Measurements from ENCODE around the gene HOXB5.

Gene HOXB5

GRCh38 chr17:48596735-48597527 lies 3.4 kb upstream of the HOXB5 start:
- H3K4me1 Mint-ChIP-seq (ENCODE audit: low read depth) = peaks cover 46% of the 10 kb centered on the region

DNA sequence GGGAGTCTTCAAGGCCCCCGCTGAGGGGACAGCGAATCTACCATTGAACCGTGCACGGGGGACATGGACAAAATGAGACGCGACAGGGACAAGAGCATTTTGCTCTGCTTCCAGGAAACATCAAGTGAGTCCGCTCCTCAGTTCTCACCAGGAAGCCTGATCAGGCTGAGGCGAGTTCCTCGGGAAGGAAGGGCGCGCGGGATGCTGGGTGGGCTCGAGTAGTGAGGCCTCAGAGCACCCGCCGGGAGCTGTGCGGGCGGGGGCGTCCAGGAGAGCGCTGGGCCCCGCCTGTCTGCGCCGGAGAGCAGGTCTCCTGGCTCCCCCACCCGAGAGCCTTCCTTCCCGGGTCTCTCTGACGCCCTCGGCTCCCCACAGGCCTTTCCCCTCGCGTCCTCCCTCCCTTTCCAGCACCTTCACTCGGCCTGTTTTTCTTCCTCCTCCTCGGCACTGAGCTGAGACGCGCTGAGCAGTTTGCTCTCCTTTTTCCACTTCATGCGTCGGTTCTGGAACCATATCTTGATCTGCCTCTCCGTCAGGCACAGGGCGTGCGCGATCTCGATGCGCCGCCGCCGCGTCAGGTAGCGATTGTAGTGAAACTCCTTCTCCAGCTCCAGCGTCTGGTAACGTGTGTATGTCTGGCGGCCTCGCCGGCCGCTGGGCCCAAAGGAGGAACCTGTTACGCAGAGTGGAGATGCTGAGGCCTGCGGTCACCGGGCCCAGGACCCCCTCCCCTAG lies 2.6 kb upstream of the HOXB5 start:
- Mint-ChIP-seq H3K36me3 (ENCODE audit: low read depth) (peaks cover 2% of the 10 kb centered on the region), H3K27ac (peak overlapping the region; percentile 33), H3K4me3 (peak overlapping the region; percentile 83), H3K4me1 (ENCODE audit: low read depth) (peaks cover 44% of the 10 kb centered on the region), H3K27me3 (ENCODE audit: low read depth) (peaks cover 92% of the 10 kb centered on the region), H3K9me3 (no peaks in the 10 kb centered on the region)
- DNase-seq (ENCODE audit: low spot score) = peak; percentile 42

More at GRCh38 chr17:48596735-48597527, 3.4 kb upstream of the HOXB5 start:
- peak overlapping the region; percentile 83 for H3K4me3 Mint-ChIP-seq
- no peak for DNase-seq (ENCODE audit: low spot score)
- H3K27me3 Mint-ChIP-seq (ENCODE audit: low read depth) = peaks cover 92% of the 10 kb centered on the region
- H3K9me3 Mint-ChIP-seq = no peaks in the 10 kb centered on the region
- H3K36me3 Mint-ChIP-seq (ENCODE audit: low read depth) = peaks cover 2% of the 10 kb centered on the region
- H3K27ac Mint-ChIP-seq = peak overlapping the region; percentile 33

DNA sequence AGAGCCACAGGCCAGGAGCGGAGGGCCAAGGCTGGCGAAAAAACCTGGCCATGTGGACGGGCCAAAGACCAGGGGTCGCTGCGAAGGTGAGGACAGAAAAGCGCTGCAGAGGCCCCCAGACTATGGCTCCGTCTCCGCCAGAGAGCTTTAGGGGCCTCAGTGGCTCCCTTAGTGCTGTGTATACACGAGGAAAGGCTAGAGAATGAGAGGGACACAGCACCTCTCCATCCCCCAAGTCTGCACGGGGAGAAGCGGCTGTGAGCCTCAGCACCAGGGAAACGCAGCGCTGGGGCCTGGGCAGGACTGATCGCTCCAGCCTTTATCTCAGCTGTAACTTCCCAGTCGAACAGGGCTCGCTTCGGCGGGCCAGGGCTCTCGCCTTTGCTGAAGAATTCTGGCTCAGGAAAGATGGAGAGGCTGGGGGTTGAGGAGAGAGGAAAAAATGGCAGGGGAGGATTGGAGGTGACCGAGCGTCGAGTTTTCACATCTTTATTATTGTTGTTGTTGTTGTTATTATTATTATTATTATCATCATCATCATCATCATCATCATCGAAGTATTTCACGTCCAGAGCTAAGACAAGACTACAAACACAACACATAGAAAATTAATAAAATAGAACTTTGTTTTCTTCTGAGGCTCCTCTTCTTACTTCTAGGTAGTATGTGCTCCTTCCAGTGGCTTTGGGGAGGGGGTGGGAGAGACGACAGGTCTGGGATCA lies 1.9 kb upstream of the HOXB5 start:
- H3K4me3 Mint-ChIP-seq = peak overlapping the region; percentile 65
- peaks cover 2% of the 10 kb centered on the region for H3K36me3 Mint-ChIP-seq (ENCODE audit: low read depth)
- no peak for DNase-seq (ENCODE audit: low spot score)
- H3K9me3 Mint-ChIP-seq = no peaks in the 10 kb centered on the region
- H3K27me3 Mint-ChIP-seq (ENCODE audit: low read depth) = peaks cover 89% of the 10 kb centered on the region
- peaks cover 44% of the 10 kb centered on the region for H3K4me1 Mint-ChIP-seq (ENCODE audit: low read depth)
- no peak overlapping the region for H3K27ac Mint-ChIP-seq

GRCh38 chr17:48594538-48595277 lies 1.1 kb upstream of the HOXB5 start:
- peak overlapping the region; percentile 65 for H3K4me3 Mint-ChIP-seq
- H3K27ac Mint-ChIP-seq = no peak overlapping the region
- DNase-seq (ENCODE audit: low spot score) = no peak
- H3K36me3 Mint-ChIP-seq (ENCODE audit: low read depth) = peaks cover 2% of the 10 kb centered on the region
- H3K9me3 Mint-ChIP-seq = no peaks in the 10 kb centered on the region
- peaks cover 47% of the 10 kb centered on the region for H3K4me1 Mint-ChIP-seq (ENCODE audit: low read depth)
- peaks cover 89% of the 10 kb centered on the region for H3K27me3 Mint-ChIP-seq (ENCODE audit: low read depth)

DNA sequence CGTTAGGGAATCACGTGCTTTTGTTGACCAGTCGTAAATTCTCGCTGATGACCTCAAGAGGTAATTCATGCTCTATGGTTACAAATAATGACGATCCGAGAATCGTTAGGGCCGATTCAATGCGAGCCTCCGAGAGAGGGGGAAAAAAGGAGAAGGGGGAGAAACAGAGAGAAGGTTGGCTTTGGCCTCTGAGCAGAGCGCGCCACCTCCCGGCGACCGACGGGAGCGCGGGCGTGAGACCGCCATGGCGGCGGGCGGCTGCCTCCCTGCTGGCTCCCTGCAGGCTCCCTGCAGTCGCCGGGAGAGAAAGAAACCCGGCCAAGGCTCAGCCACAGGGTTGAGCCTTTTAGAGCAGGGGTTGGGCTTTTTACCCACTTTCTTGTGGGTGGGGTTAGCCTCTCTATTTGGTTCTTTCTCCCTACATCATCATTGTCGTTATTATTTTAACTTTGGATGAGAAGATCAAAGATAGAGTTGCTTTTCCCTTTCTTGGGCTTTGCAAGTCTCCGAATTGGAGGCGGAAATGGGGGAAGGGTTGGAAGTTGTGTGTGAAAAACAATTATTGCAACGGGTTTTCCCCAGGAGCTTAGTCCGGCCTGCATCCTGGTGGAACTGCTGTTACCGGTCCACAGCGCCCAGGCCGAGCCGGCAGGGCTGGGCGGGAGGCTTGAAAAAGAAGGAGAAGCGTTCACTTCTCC lies 410 bp upstream of the HOXB5 start:
- peak overlapping the region; percentile 83 for H3K4me3 Mint-ChIP-seq
- no peak overlapping the region for H3K27ac Mint-ChIP-seq
- H3K9me3 Mint-ChIP-seq = no peaks in the 10 kb centered on the region
- H3K36me3 Mint-ChIP-seq (ENCODE audit: low read depth) = peaks cover 2% of the 10 kb centered on the region
- peaks cover 89% of the 10 kb centered on the region for H3K27me3 Mint-ChIP-seq (ENCODE audit: low read depth)
- peaks cover 48% of the 10 kb centered on the region for H3K4me1 Mint-ChIP-seq (ENCODE audit: low read depth)
- DNase-seq (ENCODE audit: low spot score) = peak; percentile 78

DNA sequence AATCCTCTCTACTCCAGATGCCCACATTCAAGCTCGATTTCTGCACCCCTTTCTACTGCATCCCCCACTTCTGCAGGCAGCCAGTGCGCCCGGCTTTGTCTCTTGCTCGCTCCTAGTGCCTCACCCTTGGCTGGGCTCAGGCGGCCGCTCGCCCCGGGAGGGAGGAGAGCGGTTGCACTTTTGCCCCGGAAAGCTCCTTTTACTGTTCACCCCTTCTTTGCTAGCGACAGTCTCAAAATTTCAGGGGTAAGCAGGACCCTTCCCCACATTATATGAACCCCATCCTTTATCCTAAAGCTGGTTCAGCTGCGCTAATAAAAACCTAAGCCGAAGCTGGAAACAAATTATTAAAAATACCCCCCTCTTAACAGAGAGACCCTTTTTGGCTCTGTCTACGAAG lies 1.0 kb downstream of the HOXB5 start:
- DNase-seq (ENCODE audit: low spot score) = no peak
- Mint-ChIP-seq H3K9me3 (no peaks in the 10 kb centered on the region), H3K4me1 (ENCODE audit: low read depth) (peaks cover 41% of the 10 kb centered on the region), H3K27me3 (ENCODE audit: low read depth) (peaks cover 89% of the 10 kb centered on the region), H3K4me3 (peak overlapping the region; percentile 83), H3K27ac (no peak overlapping the region), H3K36me3 (ENCODE audit: low read depth) (peaks cover 2% of the 10 kb centered on the region)

- DNase-seq (ENCODE audit: low spot score) = no peak
- H3K4me1 Mint-ChIP-seq (ENCODE audit: low read depth) = peaks cover 41% of the 10 kb centered on the region
- no peak overlapping the region for H3K27ac Mint-ChIP-seq
- H3K4me3 Mint-ChIP-seq = peak overlapping the region; percentile 28
- H3K36me3 Mint-ChIP-seq (ENCODE audit: low read depth) = peaks cover 2% of the 10 kb centered on the region
- H3K27me3 Mint-ChIP-seq (ENCODE audit: low read depth) = peaks cover 89% of the 10 kb centered on the region
- H3K9me3 Mint-ChIP-seq = no peaks in the 10 kb centered on the region
These were observed 1.5 kb downstream of the HOXB5 start for GRCh38 chr17:48592057-48592514.

GRCh38 chr17:48591255-48592056 lies 2.1 kb downstream of the HOXB5 start:
- Mint-ChIP-seq H3K4me1 (ENCODE audit: low read depth) (peaks cover 39% of the 10 kb centered on the region), H3K36me3 (ENCODE audit: low read depth) (peaks cover 2% of the 10 kb centered on the region), H3K9me3 (no peaks in the 10 kb centered on the region), H3K27ac (no peak overlapping the region), H3K4me3 (no peak overlapping the region), H3K27me3 (ENCODE audit: low read depth) (peaks cover 89% of the 10 kb centered on the region)
- DNase-seq (ENCODE audit: low spot score) = no peak

DNA sequence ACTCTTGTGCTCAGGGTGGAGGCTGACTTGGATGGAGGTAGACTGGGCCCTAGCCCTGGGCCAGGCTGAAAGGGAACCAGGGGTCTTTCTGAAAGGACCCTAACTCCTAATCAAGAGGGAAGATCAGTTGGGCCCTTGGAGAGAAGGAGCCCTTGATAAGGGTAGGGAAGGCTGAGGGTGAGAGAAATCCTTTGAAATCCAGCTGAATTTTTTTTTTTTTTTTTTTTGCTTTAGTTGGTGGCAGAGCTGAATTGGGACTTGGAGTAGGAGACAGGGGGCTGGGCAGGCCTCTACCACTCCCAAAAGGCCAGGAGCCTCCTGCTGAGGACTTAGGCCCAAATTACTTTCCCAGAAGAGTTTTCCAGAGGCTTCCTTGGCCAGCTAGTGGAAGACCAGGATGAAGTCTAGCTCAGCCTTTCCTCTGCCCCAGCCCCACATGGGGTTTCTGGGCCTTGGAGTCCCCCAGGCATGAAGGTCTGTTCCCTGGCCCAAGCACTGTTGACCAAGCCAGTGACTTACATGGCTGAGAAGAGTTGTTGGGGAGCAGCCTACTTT lies 2.9 kb downstream of the HOXB5 start:
- Mint-ChIP-seq H3K27ac (no peak overlapping the region), H3K4me3 (no peak overlapping the region), H3K36me3 (ENCODE audit: low read depth) (no peaks in the 10 kb centered on the region), H3K27me3 (ENCODE audit: low read depth) (peaks cover 90% of the 10 kb centered on the region), H3K4me1 (ENCODE audit: low read depth) (peaks cover 40% of the 10 kb centered on the region), H3K9me3 (no peaks in the 10 kb centered on the region)
- DNase-seq (ENCODE audit: low spot score) = no peak

DNA sequence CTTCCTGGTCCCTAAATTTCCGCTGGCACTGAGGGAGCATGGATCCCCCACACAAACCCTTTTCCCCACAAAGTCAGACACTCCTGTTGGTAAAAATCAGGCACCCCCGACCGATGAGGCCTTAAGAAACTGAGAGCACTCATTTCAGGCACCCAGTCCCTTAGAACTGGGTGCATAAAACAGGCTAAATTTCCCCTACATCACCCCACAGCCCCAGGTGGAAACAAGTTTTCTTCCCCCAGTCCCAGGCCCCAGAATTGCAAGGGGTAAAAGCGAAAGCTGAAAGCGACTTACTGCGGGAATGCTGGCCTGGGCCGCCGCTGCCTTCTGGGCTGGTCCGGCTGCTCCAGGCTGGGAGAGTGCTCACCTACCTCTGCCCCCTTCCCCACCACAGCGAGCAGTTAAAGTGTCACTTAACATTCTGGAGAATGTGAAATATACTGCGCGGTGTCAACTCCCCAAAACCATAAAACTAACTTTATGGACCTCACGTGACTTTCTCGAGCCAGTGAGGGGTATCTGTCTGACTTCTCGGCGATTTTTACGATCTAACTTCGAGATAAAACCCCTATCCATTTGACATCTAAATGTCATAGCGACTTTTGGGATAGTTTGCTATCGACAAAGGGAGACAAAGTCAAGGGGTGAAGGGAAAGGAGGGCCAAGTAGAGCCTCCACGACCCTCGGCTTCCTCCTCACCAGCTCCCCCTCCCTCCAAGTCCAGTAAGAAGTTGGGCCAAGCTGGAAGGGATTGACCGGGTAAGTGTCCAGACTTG lies 3.6 kb downstream of the HOXB5 start, which contains the start of gene HOXB3:
Gene HOXB3, minus strand, starts transcription at position 411 of the 776 bp plus-strand sequence. CDS start 37,767 bp downstream, outside the sequence.
- DNase-seq (ENCODE audit: low spot score) = no peak
- Mint-ChIP-seq H3K36me3 (ENCODE audit: low read depth) (no peaks in the 10 kb centered on the region), H3K27me3 (ENCODE audit: low read depth) (peaks cover 86% of the 10 kb centered on the region), H3K4me3 (no peak within 1 kb of the TSS), H3K4me1 (ENCODE audit: low read depth) (peaks cover 45% of the 10 kb centered on the region), H3K9me3 (no peaks in the 10 kb centered on the region), H3K27ac (no peak within 1 kb of the TSS)

DNA sequence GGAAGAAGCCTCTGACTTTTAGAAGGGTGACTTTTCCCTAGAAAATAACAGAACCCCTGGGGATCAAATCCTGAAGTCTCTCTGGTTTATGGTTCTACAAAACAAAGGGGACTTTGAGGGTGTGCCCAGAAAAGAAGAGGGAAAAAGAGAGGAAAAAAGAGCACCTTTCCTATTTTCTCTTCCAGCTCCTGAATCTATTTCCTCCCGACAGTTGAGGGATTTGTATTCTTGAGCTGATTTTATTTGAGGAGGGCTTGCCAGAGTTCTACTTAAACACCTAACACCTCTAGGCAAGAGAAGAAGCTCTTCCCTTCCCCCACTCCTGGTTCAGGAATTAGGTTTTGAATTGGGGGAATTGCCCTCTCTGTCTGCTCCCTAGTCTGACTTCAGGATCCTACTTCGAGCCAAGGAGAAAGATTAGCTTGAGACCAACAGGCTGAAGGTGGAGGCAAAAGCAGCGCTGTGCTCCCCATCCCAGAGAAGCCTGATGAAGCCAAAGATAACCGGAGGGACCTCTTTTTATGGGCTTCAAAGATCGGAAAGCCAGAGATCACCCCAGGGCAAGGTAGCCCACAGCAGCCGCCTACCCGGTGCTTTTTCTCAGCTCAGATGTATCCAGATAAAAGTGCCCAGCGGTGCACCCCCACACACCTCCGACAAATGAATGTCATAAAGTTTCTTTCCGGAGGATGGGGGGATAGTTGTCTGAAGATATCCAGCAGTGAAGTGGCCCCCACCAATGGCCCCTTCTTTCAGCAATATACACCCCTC lies 4.3 kb downstream of the HOXB5 start:
- no peak overlapping the region for H3K4me3 Mint-ChIP-seq
- H3K27me3 Mint-ChIP-seq (ENCODE audit: low read depth) = peaks cover 85% of the 10 kb centered on the region
- no peak overlapping the region for H3K27ac Mint-ChIP-seq
- no peaks in the 10 kb centered on the region for H3K9me3 Mint-ChIP-seq
- peaks cover 50% of the 10 kb centered on the region for H3K4me1 Mint-ChIP-seq (ENCODE audit: low read depth)
- DNase-seq (ENCODE audit: low spot score) = no peak
- no peaks in the 10 kb centered on the region for H3K36me3 Mint-ChIP-seq (ENCODE audit: low read depth)

Data from T-helper 2 cell treated with Interferon-gamma antibody and Interleukin-4, amounts not matched to agents 5 μg/mL and 100 μg/mL, for 36 hours (primary cell).